OCI-LY3 (cell line): Measurements from ENCODE around the gene LAMTOR3.
A peak's percentile ranks its signal among the peaks of the same experiment; 100 is the strongest.

Experiments used
- H2AFZ ChIP-seq: fragments of 200-600, 300-600 bp; shearing (Covaris generic); 2 replicates; pipeline ENCODE4 v1.6.0; 2014; ENCODE audit warnings: antibody characterized with exemption, low read depth, low read length
- H3K27ac ChIP-seq: fragments of 200-600, 300-600 bp; sonication (generic); 2 replicates; pipeline ENCODE4 v1.5.1; 2014; ENCODE audit warnings: mild to moderate bottlenecking, low read length, moderate library complexity, mixed read lengths
- H3K27me3 ChIP-seq: fragments of 200-600, 300-600 bp; sonication (generic); 2 replicates; pipeline ENCODE4 v1.6.1; 2014; ENCODE audit warnings: low read depth, low read length, mixed read lengths
- H3K36me3 ChIP-seq: fragments of 200-600, 300-600 bp; sonication (generic); replicated peaks from 2 replicates; pipeline ENCODE3; 2014; ENCODE audit warnings: low read depth, low read length, mixed read lengths
- H3K4me1 ChIP-seq: fragments of 300-600, 200-600 bp; sonication (generic); 2 replicates; pipeline ENCODE4 v1.6.1; 2014; ENCODE audit warnings: low read length, mixed read lengths
- H3K4me2 ChIP-seq: fragments of 200-600, 300-600 bp; sonication (generic); 2 replicates; pipeline ENCODE4 v1.6.1; 2014; ENCODE audit warnings: low read length, mixed read lengths
- H3K4me3 ChIP-seq: fragments of 300-600, 200-600 bp; sonication (generic); 2 replicates; pipeline ENCODE4 v1.5.1; 2014; ENCODE audit warnings: antibody characterized with exemption, mild to moderate bottlenecking, low read length, moderate library complexity
- H3K79me2 ChIP-seq: fragments of 300-600, 200-600 bp; shearing (Covaris generic); 2 replicates; pipeline ENCODE4 v1.6.1; 2014; ENCODE audit warnings: mild to moderate bottlenecking, low read length, mixed read lengths
- H3K9ac ChIP-seq: fragments of 300-600, 200-600 bp; shearing (Covaris generic); 2 replicates; pipeline ENCODE4 v1.6.0; 2014; ENCODE audit warnings: mild to moderate bottlenecking, low read length, moderate library complexity
- H3K9me3 ChIP-seq: fragments of 200-600, 300-600 bp; shearing (Covaris generic); 2 replicates; pipeline ENCODE4 v1.6.1; 2014; ENCODE audit warnings: low read length, mixed read lengths; ENCODE audit not compliant: insufficient read depth
- H4K20me1 ChIP-seq: fragments of 200-600, 300-600 bp; sonication (generic); 2 replicates; pipeline ENCODE4 v1.6.1; 2016; ENCODE audit warnings: low read length, mixed read lengths; ENCODE audit not compliant: insufficient read depth
- EZH2phosphoT487 ChIP-seq: fragments of 200-600 bp; shearing (Covaris generic); IDR thresholded peaks from 2 replicates; pipeline ENCODE4 v1.6.1; 2018; ENCODE audit warnings: antibody characterized with exemption, mixed run types, low read depth
- TF ChIP-seq, protein P1 (sequence below): fragments of 200-600, 300-600 bp; sonication (generic); IDR thresholded peaks from 2 replicates; pipeline ENCODE4 v1.5.1; 2014; ENCODE audit warnings: antibody characterized with exemption, low read length, low read depth

The LAMTOR3 gene

DNA sequence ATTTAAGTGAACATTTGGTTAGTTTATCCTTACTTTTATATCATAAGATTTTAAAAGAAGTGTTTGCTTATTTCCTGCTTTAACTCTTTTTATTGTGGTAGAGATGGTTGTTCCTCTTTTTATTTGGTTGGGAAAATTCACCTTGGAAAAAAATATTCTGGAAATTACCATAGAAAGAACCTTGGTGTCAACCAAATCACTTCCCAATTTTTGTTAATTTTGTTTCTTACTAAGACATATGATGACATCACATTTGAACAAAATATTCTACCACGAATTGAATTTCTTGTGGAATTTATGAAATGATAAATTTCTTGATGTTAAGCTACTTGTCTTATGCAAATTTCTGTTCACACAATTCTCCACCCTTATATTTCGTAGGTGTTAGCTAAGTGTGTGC lies 33.7 kb downstream of the LAMTOR3 start:
- H3K79me2 ChIP-seq, result peaks cover 11% of the 10 kb centered on the region; the same call in 1 of the 2 replicates
- H3K36me3 ChIP-seq, result peaks cover 52% of the 10 kb centered on the region
- no peaks in the 10 kb centered on the region for H3K9me3 ChIP-seq
- TF ChIP-seq EZH2phosphoT487, result no peak
- TF ChIP-seq, protein P1, sequence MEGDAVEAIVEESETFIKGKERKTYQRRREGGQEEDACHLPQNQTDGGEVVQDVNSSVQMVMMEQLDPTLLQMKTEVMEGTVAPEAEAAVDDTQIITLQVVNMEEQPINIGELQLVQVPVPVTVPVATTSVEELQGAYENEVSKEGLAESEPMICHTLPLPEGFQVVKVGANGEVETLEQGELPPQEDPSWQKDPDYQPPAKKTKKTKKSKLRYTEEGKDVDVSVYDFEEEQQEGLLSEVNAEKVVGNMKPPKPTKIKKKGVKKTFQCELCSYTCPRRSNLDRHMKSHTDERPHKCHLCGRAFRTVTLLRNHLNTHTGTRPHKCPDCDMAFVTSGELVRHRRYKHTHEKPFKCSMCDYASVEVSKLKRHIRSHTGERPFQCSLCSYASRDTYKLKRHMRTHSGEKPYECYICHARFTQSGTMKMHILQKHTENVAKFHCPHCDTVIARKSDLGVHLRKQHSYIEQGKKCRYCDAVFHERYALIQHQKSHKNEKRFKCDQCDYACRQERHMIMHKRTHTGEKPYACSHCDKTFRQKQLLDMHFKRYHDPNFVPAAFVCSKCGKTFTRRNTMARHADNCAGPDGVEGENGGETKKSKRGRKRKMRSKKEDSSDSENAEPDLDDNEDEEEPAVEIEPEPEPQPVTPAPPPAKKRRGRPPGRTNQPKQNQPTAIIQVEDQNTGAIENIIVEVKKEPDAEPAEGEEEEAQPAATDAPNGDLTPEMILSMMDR, result no peak
- H4K20me1 ChIP-seq, result no peaks in the 10 kb centered on the region
- H3K27me3 ChIP-seq, result no peaks in the 10 kb centered on the region
- H2AFZ ChIP-seq, result no peak overlapping the region
- no peak overlapping the region for H3K4me3 ChIP-seq
- H3K9ac ChIP-seq, result no peak overlapping the region
- H3K27ac ChIP-seq, result no peak overlapping the region
- no peak overlapping the region for H3K4me2 ChIP-seq
- peaks cover 11% of the 10 kb centered on the region for H3K4me1 ChIP-seq

DNA sequence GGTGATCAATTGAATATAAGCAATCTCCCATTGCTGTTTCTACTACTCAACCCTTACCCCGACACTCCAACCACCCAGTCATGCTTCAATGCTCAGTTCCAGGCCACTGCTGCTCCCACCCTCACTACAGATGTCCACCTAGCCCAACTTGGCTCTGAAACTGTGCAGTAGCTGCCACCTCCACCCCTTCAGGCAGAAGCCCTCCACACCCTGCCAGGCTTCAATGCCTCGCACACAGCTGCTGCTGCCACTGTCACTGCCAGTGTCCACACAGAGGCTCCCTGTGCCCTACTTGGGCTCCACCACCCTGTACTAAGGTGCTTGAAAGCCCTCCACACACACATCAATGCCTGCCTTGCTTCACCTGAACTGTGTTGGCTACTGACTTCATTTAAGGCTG lies 34.6 kb downstream of the LAMTOR3 start:
- no peak overlapping the region for H3K9ac ChIP-seq
- TF ChIP-seq, protein P1, result no peak
- no peak for TF ChIP-seq EZH2phosphoT487
- peaks cover 52% of the 10 kb centered on the region for H3K36me3 ChIP-seq
- no peaks in the 10 kb centered on the region for H4K20me1 ChIP-seq
- H3K27ac ChIP-seq, result no peak overlapping the region
- no peaks in the 10 kb centered on the region for H3K27me3 ChIP-seq
- H2AFZ ChIP-seq, result no peak overlapping the region
- no peak overlapping the region for H3K4me3 ChIP-seq
- peaks cover 11% of the 10 kb centered on the region; the same call in 1 of the 2 replicates for H3K79me2 ChIP-seq
- H3K9me3 ChIP-seq, result no peaks in the 10 kb centered on the region
- H3K4me2 ChIP-seq, result no peak overlapping the region
- peaks cover 20% of the 10 kb centered on the region for H3K4me1 ChIP-seq

DNA sequence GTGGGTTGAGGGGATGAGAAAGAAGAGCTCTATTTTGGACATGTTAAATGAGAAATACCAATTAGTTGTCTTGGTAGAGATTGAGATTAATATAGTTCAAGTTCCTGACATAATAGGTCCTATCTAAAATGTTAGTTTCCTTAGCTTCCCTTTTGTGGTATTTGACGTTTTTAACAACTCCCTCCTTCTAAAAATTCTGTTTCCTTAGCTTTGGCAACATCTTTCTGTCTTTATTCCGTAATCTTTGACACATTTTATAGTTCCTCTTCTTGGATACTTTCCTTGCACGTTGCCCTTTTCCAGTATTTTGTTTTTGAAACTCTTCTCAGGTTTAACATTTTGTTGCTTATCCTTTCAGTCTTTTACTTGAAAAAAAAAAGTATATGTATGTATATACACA lies 36.9 kb downstream of the LAMTOR3 start:
- Histone ChIP-seq H3K36me3 (peaks cover 70% of the 10 kb centered on the region), H3K27ac (no peak overlapping the region), H4K20me1 (no peaks in the 10 kb centered on the region), H3K4me3 (no peak overlapping the region), H3K79me2 (peaks cover 19% of the 10 kb centered on the region; the same call in 1 of the 2 replicates), H3K9me3 (no peaks in the 10 kb centered on the region), H2AFZ (no peak overlapping the region), H3K27me3 (no peaks in the 10 kb centered on the region), H3K4me1 (peaks cover 31% of the 10 kb centered on the region), H3K4me2 (no peak overlapping the region), H3K9ac (no peak overlapping the region)
- TF ChIP-seq, protein P1, result no peak
- TF ChIP-seq EZH2phosphoT487, result no peak

DNA sequence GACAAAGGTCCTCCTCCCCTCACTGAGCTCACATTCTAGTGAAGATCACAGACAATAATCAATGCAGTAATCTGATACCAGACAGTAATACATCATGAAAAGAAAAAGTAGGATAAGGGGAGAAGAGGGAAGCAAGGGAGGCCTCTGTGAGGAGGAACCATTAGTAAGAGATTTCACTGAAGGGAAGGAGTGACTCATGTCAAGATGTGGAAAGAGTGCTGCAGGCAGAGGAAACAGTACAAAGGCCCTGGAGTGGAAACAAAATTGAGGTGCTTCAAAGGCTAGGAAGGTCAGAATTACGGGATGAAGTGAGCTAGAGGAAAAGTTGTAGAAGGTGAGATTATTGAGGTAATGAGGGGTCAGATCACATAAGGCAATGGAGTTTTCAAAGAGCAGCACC lies 38.1 kb downstream of the LAMTOR3 start:
- Histone ChIP-seq H3K36me3 (peaks cover 62% of the 10 kb centered on the region), H3K79me2 (peaks cover 20% of the 10 kb centered on the region; the same call in 1 of the 2 replicates), H3K27ac (peak overlapping the region; percentile 66), H3K9me3 (no peaks in the 10 kb centered on the region), H3K4me3 (no peak overlapping the region), H3K27me3 (no peaks in the 10 kb centered on the region), H2AFZ (no peak overlapping the region), H3K9ac (0 out of 2 replicates have a peak overlapping the region, but pooled peaks have one; percentile 17), H3K4me1 (peaks cover 43% of the 10 kb centered on the region), H3K4me2 (peak overlapping the region; percentile 47), H4K20me1 (no peaks in the 10 kb centered on the region)
- no peak for TF ChIP-seq EZH2phosphoT487
- TF ChIP-seq, protein P1, result no peak
